Muscle of leg (tissue), 16 donors: ENCODE measurements around the gene WFIKKN1. TPM values are rescaled to one million over a fixed set of nuclear protein-coding genes. Genes with fewer than 3 reads are reported as not detected.

Experiments used
- DNase-seq: peaks from one replicate; pipeline ENCODE4 v3.0.0; 2013
- H3K27ac ChIP-seq: one replicate; pipeline ENCODE4 v1.5.1; 2013; ENCODE audit warnings: mild to moderate bottlenecking, low read length, control low read depth
- H3K27me3 ChIP-seq: one replicate; pipeline ENCODE4 v1.6.1; 2013; ENCODE audit warnings: low read length; ENCODE audit not compliant: control insufficient read depth, insufficient read depth
- H3K36me3 ChIP-seq: one replicate; pipeline ENCODE4 v1.6.1; 2013; ENCODE audit warnings: low read length; ENCODE audit not compliant: control insufficient read depth, insufficient read depth
- H3K4me1 ChIP-seq: one replicate; pipeline ENCODE4 v1.6.1; 2013; ENCODE audit warnings: low read length; ENCODE audit not compliant: control insufficient read depth, insufficient read depth
- H3K4me3 ChIP-seq: one replicate; pipeline ENCODE4 v1.5.1; 2013; ENCODE audit warnings: low read length, control low read depth
- H3K9me3 ChIP-seq: replicated peaks from 2 replicates; pipeline ENCODE4 v1.6.1; 2013; ENCODE audit warnings: low read depth, low read length; ENCODE audit not compliant: control insufficient read depth
- WGBS: methylation state at CpG from one replicate; pipeline ENCODE4 v1.1.5; 2013; ENCODE audit warnings: missing lambda C conversion rate; ENCODE audit not compliant: insufficient coverage; 5-methylcytosine and 5-hydroxymethylcytosine counted together
- long read RNA-seq, 11 donors: transcript quantifications; one replicate each; lab custom pipeline, GENCODE V29; 2026
- polyA plus RNA-seq, 8 donors: library from polyadenylated mRNA; unstranded; fragments of 120-200 nt; gene quantifications; one replicate each; pipeline versions ENCODE4 v1.2.1 to v1.2.3, GENCODE V29; 2013; ENCODE audit warnings: inconsistent platforms in 1 of 8, low replicate concordance in 1 of 8; ENCODE audit not compliant: insufficient read length in 8 of 8, insufficient read depth in 1 of 8
- total RNA-seq: library from RNA; stranded (reverse); fragments of 120-200 nt; gene quantifications from one replicate; pipeline ENCODE4 v1.2.4, GENCODE V29; 2013

Gene WFIKKN1
- total RNA-seq (0.22 TPM), polyA plus RNA-seq (under 1 TPM; 0.12 to 0.82 (median 0.39) TPM)
- long read RNA-seq, donor 1, full-length matches to known transcripts: 1 of 1 reads
- long read RNA-seq, donor 1, partial matches to known transcripts: 0 of 1 reads
- long read RNA-seq, donor 1, other reads (novel, unspliced or antisense): 0 of 1 reads
- long read RNA-seq, donor 2: 0 reads
- long read RNA-seq, donor 3, partial matches to known transcripts: 0 of 2 reads
- long read RNA-seq, donor 3, other reads (novel, unspliced or antisense): 0 of 2 reads
- long read RNA-seq, donor 4, full-length matches to known transcripts: 2 of 2 reads
- long read RNA-seq, donor 4, partial matches to known transcripts: 0 of 2 reads
- long read RNA-seq, donor 4, other reads (novel, unspliced or antisense): 0 of 2 reads
- long read RNA-seq, donor 5, full-length matches to known transcripts: 5 of 5 reads
- long read RNA-seq, donor 5, partial matches to known transcripts: 0 of 5 reads
- long read RNA-seq, donor 5, other reads (novel, unspliced or antisense): 0 of 5 reads
- long read RNA-seq, donor 6, full-length matches to known transcripts: 2 of 2 reads
- long read RNA-seq, donor 6, partial matches to known transcripts: 0 of 2 reads
- long read RNA-seq, donor 6, other reads (novel, unspliced or antisense): 0 of 2 reads
- long read RNA-seq, donor 7, full-length matches to known transcripts: 1 of 1 reads
- long read RNA-seq, donor 7, partial matches to known transcripts: 0 of 1 reads
- long read RNA-seq, donor 7, other reads (novel, unspliced or antisense): 0 of 1 reads
- long read RNA-seq, donor 8, full-length matches to known transcripts: 8 of 8 reads
- long read RNA-seq, donor 8, partial matches to known transcripts: 0 of 8 reads
- long read RNA-seq, donor 8, other reads (novel, unspliced or antisense): 0 of 8 reads
- long read RNA-seq, donor 9, full-length matches to known transcripts: 1 of 1 reads
- long read RNA-seq, donor 9, partial matches to known transcripts: 0 of 1 reads
- long read RNA-seq, donor 9, other reads (novel, unspliced or antisense): 0 of 1 reads
- long read RNA-seq, donor 10, full-length matches to known transcripts: 3 of 3 reads
- long read RNA-seq, donor 10, partial matches to known transcripts: 0 of 3 reads
- long read RNA-seq, donor 10, other reads (novel, unspliced or antisense): 0 of 3 reads
- long read RNA-seq, donor 11, full-length matches to known transcripts: 3 of 3 reads
- long read RNA-seq, donor 11, partial matches to known transcripts: 0 of 3 reads
- long read RNA-seq, donor 11, other reads (novel, unspliced or antisense): 0 of 3 reads

- Histone ChIP-seq H3K27me3 (no peaks in the 10 kb centered on the region), H3K4me3 (no peak within 1 kb of the TSS), H3K27ac (peak within 1 kb of the TSS; percentile 83), H3K36me3 (peaks cover 36% of the 10 kb centered on the region), H3K9me3 (no peaks in the 10 kb centered on the region), H3K4me1 (peaks cover 59% of the 10 kb centered on the region)
- WGBS: 4% methylated on average over 23 of the region's 23 CpGs
- DNase-seq: no peak
These were observed at the start of gene WFIKKN1 for GRCh38 chr16:630815-631405. TSS of gene WFIKKN1 (plus strand) at chr16:630985. CDS start at chr16:631254, 269 bp downstream.

GRCh38 chr16:582218-582613, 48.6 kb upstream of the WFIKKN1 start:
- no peaks in the 10 kb centered on the region for H3K9me3 ChIP-seq
- H3K4me1 ChIP-seq: peaks cover 29% of the 10 kb centered on the region
- peaks cover 10% of the 10 kb centered on the region for H3K36me3 ChIP-seq
- H3K4me3 ChIP-seq: no peak overlapping the region
- 81% methylated on average over 10 of the region's 18 CpGs for WGBS
- no peak overlapping the region for H3K27ac ChIP-seq
- DNase-seq: no peak
- peaks cover 4% of the 10 kb centered on the region for H3K27me3 ChIP-seq

GRCh38 chr16:582614-583331, 48.0 kb upstream of the WFIKKN1 start:
- DNase-seq: no peak
- H3K27me3 ChIP-seq: peaks cover 4% of the 10 kb centered on the region
- peaks cover 10% of the 10 kb centered on the region for H3K36me3 ChIP-seq
- no peak overlapping the region for H3K4me3 ChIP-seq
- H3K27ac ChIP-seq: no peak overlapping the region
- peaks cover 35% of the 10 kb centered on the region for H3K4me1 ChIP-seq
- 83% methylated on average over 17 of the region's 21 CpGs for WGBS
- no peaks in the 10 kb centered on the region for H3K9me3 ChIP-seq

- Histone ChIP-seq H3K4me1 (peaks cover 41% of the 10 kb centered on the region), H3K36me3 (peaks cover 10% of the 10 kb centered on the region), H3K9me3 (no peaks in the 10 kb centered on the region), H3K4me3 (no peak overlapping the region), H3K27ac (no peak overlapping the region), H3K27me3 (peaks cover 4% of the 10 kb centered on the region)
- no peak for DNase-seq
- 43% methylated on average over 12 of the region's 16 CpGs for WGBS
These were observed 47.3 kb upstream of the WFIKKN1 start for GRCh38 chr16:583470-583814.

- Histone ChIP-seq H3K4me3 (no peak overlapping the region), H3K36me3 (peaks cover 10% of the 10 kb centered on the region), H3K9me3 (no peaks in the 10 kb centered on the region), H3K27ac (no peak overlapping the region), H3K27me3 (peaks cover 4% of the 10 kb centered on the region), H3K4me1 (peaks cover 44% of the 10 kb centered on the region)
- DNase-seq: no peak
- WGBS: 38% methylated on average over 30 of the region's 38 CpGs
These were observed 46.8 kb upstream of the WFIKKN1 start for GRCh38 chr16:583815-584591.

- H3K4me1 ChIP-seq: peaks cover 44% of the 10 kb centered on the region
- peaks cover 4% of the 10 kb centered on the region for H3K27me3 ChIP-seq
- no peak overlapping the region for H3K27ac ChIP-seq
- WGBS: 26% methylated on average over 9 of the region's 10 CpGs
- no peaks in the 10 kb centered on the region for H3K9me3 ChIP-seq
- no peak for DNase-seq
- no peak overlapping the region for H3K4me3 ChIP-seq
- H3K36me3 ChIP-seq: peaks cover 8% of the 10 kb centered on the region
These were observed 45.4 kb upstream of the WFIKKN1 start for GRCh38 chr16:585351-585750.

- DNase-seq: peak; percentile 28
- Histone ChIP-seq H3K27ac (no peak overlapping the region), H3K27me3 (peaks cover 4% of the 10 kb centered on the region), H3K4me3 (no peak overlapping the region), H3K9me3 (no peaks in the 10 kb centered on the region), H3K4me1 (peaks cover 52% of the 10 kb centered on the region), H3K36me3 (peaks cover under 1% of the 10 kb centered on the region)
- WGBS: 37% methylated on average over 16 of the region's 16 CpGs
These were observed 44.6 kb upstream of the WFIKKN1 start for GRCh38 chr16:586047-586644.

- no peak overlapping the region for H3K4me3 ChIP-seq
- H3K4me1 ChIP-seq: peaks cover 54% of the 10 kb centered on the region
- no peak overlapping the region for H3K27ac ChIP-seq
These were observed 43.9 kb upstream of the WFIKKN1 start for GRCh38 chr16:586645-587590.

More at GRCh38 chr16:586645-587590, 43.9 kb upstream of the WFIKKN1 start:
- 63% methylated on average over 9 of the region's 14 CpGs for WGBS
- no peaks in the 10 kb centered on the region for H3K9me3 ChIP-seq
- DNase-seq: no peak
- peaks cover 4% of the 10 kb centered on the region for H3K27me3 ChIP-seq
- peaks cover under 1% of the 10 kb centered on the region for H3K36me3 ChIP-seq
